Stomach smooth muscle (tissue), 2 donors: ENCODE data around the gene HS3ST5.

Experiments used
- H3K27ac ChIP-seq: one replicate; pipeline ENCODE4 v1.7.0; 2013; ENCODE audit warnings: mild to moderate bottlenecking, low read length, inconsistent platforms
- H3K27me3 ChIP-seq, 2 donors: one replicate each; pipeline ENCODE4 v1.7.0; 2013; ENCODE audit warnings: low read length in 2 of 2; ENCODE audit not compliant: insufficient read depth in 2 of 2, control insufficient read depth in 1 of 2
- H3K36me3 ChIP-seq, 2 donors: one replicate each; pipeline ENCODE4 v1.7.0; 2013; ENCODE audit warnings: low read length in 2 of 2; ENCODE audit not compliant: control insufficient read depth in 2 of 2, insufficient read depth in 2 of 2
- H3K4me1 ChIP-seq: one replicate; pipeline ENCODE4 v1.7.0; 2013; ENCODE audit warnings: low read length; ENCODE audit not compliant: control insufficient read depth, insufficient read depth
- H3K4me3 ChIP-seq, 2 donors: one replicate each; pipeline ENCODE4 v1.7.0; 2013; ENCODE audit warnings: low read length in 2 of 2
- H3K9ac ChIP-seq, 2 donors: one replicate each; pipeline ENCODE4 v1.7.0; 2013; ENCODE audit warnings: low read length in 2 of 2, mild to moderate bottlenecking in 1 of 2
- H3K9me3 ChIP-seq, 2 donors: one replicate each; pipeline ENCODE4 v1.7.0; 2013; ENCODE audit warnings: low read length in 2 of 2; ENCODE audit not compliant: control insufficient read depth in 2 of 2
- donor health status: healthy.
- donor health status: Pancreatic carcinoma.

HS3ST5 gene

GRCh38 chr6:114342826-114343781 lies at the start of gene HS3ST5:
Gene HS3ST5, minus strand, starts transcription at chr6:114343023. Its CDS starts 280,178 bp downstream, at chr6:114062845.
- Histone ChIP-seq H3K4me1 (peaks cover 21% of the 10 kb centered on the region), H3K27ac (no peak within 1 kb of the TSS), H3K27me3 (peaks cover 18 to 48% of the 10 kb centered on the region in 2 donors), H3K36me3 (no peaks in the 10 kb centered on the region), H3K4me3 (peak within 1 kb of the TSS; percentile 63 to 71), H3K9me3 (no peaks in the 10 kb centered on the region), H3K9ac (no peak within 1 kb of the TSS)

GRCh38 chr6:114390176-114390575 lies 47.4 kb upstream of the HS3ST5 start:
- Histone ChIP-seq H3K36me3 (no peaks in the 10 kb centered on the region), H3K9me3 (no peaks in the 10 kb centered on the region), H3K27me3 (no peaks in the 10 kb centered on the region), H3K4me1 (no peaks in the 10 kb centered on the region), H3K9ac (no peak overlapping the region), H3K4me3 (no peak overlapping the region), H3K27ac (no peak overlapping the region)

GRCh38 chr6:114389111-114389510 lies 46.3 kb upstream of the HS3ST5 start:
- no peak overlapping the region for H3K4me3 ChIP-seq
- no peak overlapping the region for H3K27ac ChIP-seq
- no peaks in the 10 kb centered on the region for H3K27me3 ChIP-seq
- no peak overlapping the region for H3K9ac ChIP-seq
- no peaks in the 10 kb centered on the region for H3K4me1 ChIP-seq
- H3K9me3 ChIP-seq, result no peaks in the 10 kb centered on the region
- H3K36me3 ChIP-seq, result no peaks in the 10 kb centered on the region

DNA sequence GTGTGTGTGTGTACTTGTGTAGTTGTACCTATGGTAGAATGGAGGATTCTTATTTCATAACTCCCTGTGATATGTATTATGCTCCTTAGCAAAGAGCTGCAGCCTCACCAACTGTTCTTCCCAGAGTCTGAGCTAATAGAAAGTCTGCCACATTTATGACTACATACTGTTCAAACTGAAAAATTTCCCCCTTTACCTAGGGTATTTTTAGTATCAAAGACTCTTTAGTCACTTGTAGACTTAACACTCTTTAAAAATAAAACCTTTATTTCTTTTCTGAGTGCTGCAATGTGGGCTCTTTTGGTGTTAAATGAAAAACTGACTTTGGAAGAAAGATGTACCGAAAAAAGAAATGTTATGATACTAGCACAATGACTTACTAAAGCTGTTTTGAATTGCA lies 39.6 kb upstream of the HS3ST5 start:
- Histone ChIP-seq H3K27ac (no peak overlapping the region), H3K9me3 (no peaks in the 10 kb centered on the region), H3K36me3 (no peaks in the 10 kb centered on the region), H3K4me3 (no peak overlapping the region), H3K4me1 (no peaks in the 10 kb centered on the region), H3K9ac (no peak overlapping the region), H3K27me3 (no peaks in the 10 kb centered on the region)

DNA sequence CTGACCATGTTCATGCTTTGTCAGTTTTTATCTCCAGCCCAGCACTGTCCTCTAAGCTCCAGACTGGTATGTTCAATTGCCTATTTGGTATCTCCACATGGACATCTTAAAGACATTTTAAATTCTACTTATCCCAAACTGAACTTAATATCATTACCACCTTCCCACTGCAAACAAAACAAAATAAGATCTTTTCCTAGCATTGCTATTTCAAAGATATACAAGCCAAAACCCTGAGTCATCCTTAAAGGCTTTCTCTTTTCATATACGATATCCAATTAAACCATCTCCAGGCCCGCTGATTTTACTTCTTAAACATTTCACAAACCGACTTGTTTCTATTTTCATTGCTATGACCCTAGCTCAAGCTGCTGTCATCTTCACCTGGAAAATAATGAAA lies 35.1 kb upstream of the HS3ST5 start:
- Histone ChIP-seq H3K27ac (no peak overlapping the region), H3K4me3 (no peak overlapping the region), H3K9ac (no peak overlapping the region), H3K36me3 (no peaks in the 10 kb centered on the region), H3K27me3 (no peaks in the 10 kb centered on the region), H3K4me1 (no peaks in the 10 kb centered on the region), H3K9me3 (no peaks in the 10 kb centered on the region)

- Histone ChIP-seq H3K9ac (no peak overlapping the region), H3K4me1 (no peaks in the 10 kb centered on the region), H3K27me3 (no peaks in the 10 kb centered on the region), H3K9me3 (no peaks in the 10 kb centered on the region), H3K36me3 (no peaks in the 10 kb centered on the region), H3K27ac (no peak overlapping the region), H3K4me3 (no peak overlapping the region)
Observed at GRCh38 chr6:114376611-114377175, 33.9 kb upstream of the HS3ST5 start.

DNA sequence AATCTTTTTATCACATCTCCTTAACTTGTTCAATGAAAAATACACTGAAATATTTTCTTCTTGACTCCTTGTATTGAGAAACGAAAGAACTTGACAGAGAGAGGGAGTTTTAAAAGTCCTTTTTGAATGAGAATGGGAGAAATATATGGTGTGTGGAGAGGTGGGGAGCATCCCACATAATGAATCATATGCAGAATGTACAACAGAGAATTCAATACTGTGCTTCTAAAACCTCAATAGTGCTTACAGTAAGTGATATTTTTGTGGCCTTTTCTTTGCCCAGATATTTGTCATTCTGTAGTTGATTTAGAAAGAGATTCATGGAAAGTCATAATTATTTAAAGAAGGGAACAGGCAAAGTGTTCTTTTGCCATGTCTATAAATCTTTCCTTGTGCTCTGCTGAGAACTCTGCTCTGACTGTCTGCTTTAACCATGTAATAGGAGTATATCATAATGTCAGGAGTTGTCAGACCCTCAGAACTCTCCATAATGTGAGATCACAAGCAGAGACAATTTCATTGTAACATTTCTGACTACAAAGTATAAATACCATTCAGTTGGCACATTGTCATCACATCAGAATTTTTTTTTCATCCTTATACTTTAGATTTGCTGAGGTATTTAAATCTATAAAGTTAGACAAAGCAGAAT lies 32.8 kb upstream of the HS3ST5 start:
- no peak overlapping the region for H3K27ac ChIP-seq
- no peaks in the 10 kb centered on the region for H3K4me1 ChIP-seq
- no peak overlapping the region for H3K4me3 ChIP-seq
- H3K36me3 ChIP-seq, result no peaks in the 10 kb centered on the region
- H3K9me3 ChIP-seq, result no peaks in the 10 kb centered on the region
- no peaks in the 10 kb centered on the region for H3K27me3 ChIP-seq
- H3K9ac ChIP-seq, result no peak overlapping the region

DNA sequence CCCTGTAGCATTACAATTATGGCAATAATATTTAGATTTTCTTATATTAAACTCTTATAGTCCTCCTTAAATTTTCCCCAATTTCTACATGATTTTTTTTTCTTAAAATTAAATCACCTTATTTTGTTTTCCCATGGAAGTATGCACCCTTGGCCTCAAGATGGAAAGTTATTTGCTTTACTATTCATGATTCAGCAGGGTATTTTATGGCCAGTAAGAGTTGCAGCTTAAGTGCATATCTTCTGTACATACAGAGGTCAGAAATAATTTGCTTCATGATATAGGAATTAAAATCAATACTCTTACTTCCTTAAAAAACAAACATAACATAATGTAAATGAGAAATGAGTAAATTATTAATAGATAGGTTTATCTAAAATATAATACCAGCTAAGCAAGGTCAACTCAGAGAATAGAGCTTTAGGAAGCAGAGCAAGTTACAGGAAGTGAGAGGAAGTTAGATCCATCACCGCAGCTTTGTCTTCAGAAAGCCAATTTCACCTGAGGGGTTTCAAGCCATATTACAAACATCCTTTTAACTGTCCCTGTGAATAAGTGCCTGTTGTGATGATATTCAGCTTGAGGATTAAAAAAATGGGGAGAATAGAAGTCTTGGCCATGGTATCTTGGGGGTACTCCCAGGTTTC lies 24.6 kb upstream of the HS3ST5 start:
- Histone ChIP-seq H3K27me3 (no peaks in the 10 kb centered on the region), H3K9ac (no peak overlapping the region)

GRCh38 chr6:114366899-114367298 lies 24.1 kb upstream of the HS3ST5 start:
- H3K36me3 ChIP-seq, result no peaks in the 10 kb centered on the region
- H3K4me3 ChIP-seq, result no peak overlapping the region
- no peaks in the 10 kb centered on the region for H3K27me3 ChIP-seq
- no peak overlapping the region for H3K9ac ChIP-seq
- no peak overlapping the region for H3K27ac ChIP-seq
- no peaks in the 10 kb centered on the region for H3K4me1 ChIP-seq
- no peaks in the 10 kb centered on the region for H3K9me3 ChIP-seq

More for the DNA sequence above, 24.6 kb upstream of the HS3ST5 start:
- Histone ChIP-seq H3K4me3 (no peak overlapping the region), H3K9me3 (no peaks in the 10 kb centered on the region), H3K4me1 (no peaks in the 10 kb centered on the region), H3K36me3 (no peaks in the 10 kb centered on the region), H3K27ac (no peak overlapping the region)

GRCh38 chr6:114364301-114364700 lies 21.5 kb upstream of the HS3ST5 start:
- Histone ChIP-seq H3K27me3 (no peaks in the 10 kb centered on the region), H3K4me3 (no peak overlapping the region), H3K9me3 (no peaks in the 10 kb centered on the region), H3K27ac (no peak overlapping the region), H3K9ac (no peak overlapping the region), H3K36me3 (no peaks in the 10 kb centered on the region), H3K4me1 (no peaks in the 10 kb centered on the region)
